Stimulated activated CD8-positive, alpha-beta memory T cell treated with anti-CD3 and anti-CD28 coated beads, Interleukin-7, amount 100 ng/mL, for 48 hours (primary cell): ENCODE measurements around the gene ARHGEF4.

Source experiments
- DNase-seq, 2 donors: peaks; one replicate each; pipeline ENCODE4 v3.0.0-alpha.2; 2020; ENCODE audit warnings: low read depth in 1 of 2; ENCODE audit errors: extremely low read depth in 1 of 2

The ARHGEF4 gene

DNA sequence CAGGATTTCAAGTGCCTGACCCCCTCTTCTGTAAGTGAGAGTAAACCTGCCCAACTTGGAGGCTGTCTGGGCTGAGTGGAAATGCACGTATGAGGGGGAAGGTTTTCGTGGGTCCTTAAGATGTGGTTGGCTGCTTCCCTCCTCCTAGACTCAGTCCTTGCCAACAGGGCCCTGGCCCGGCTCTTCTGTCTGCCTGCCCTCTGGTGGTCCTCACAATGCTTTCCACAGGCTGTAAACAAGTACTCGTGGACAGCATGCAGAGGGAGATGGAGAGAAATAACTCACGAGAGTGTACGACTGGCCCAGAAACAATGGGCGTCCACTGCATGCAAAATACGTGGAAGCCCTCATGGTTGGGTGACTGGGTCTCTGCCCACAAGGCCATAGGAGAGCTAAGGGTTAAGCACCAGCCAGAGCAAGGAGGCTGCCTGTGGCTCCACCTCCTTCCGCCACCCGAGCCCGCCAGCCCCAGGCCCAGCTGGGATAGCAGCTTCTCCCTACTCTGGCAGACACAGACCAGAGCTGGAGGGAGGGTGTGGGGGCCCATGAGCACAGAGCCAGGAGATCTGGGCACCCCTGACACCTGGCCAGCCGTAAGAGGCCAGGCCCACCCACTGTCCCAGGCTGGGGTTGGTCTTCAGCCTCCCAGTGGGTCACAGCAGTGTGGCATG lies 17.0 kb upstream of the ARHGEF4 start:
- DNase-seq: no peak

DNA sequence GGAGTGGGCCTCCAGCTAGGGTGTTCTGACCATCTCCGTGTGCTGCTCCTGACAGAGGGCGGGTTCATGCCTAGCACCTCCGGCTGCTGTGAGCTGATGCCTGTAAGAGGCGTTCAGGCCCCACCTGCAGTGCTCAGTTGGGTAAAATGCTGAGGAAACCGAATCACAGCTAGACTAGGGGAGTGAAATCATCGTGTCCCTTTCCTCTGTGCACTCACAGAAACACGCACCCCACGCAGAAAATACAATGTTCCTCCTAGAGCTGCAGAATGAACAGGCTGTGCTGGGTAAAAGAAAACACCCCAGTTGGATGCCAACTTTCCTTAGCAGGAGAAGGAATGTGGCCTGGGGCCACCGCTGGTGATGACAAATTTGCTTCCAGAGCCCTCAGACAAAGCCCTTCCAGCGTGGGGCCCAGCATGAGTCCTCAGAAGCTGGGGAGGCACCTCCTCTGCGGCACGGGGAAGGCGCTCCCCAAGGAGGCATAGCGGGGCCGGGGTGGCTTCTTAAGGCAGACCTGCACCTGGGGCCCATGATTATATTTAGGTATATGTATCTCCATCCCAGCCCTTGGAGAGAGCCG lies 16.3 kb upstream of the ARHGEF4 start:
- no peak for DNase-seq

DNA sequence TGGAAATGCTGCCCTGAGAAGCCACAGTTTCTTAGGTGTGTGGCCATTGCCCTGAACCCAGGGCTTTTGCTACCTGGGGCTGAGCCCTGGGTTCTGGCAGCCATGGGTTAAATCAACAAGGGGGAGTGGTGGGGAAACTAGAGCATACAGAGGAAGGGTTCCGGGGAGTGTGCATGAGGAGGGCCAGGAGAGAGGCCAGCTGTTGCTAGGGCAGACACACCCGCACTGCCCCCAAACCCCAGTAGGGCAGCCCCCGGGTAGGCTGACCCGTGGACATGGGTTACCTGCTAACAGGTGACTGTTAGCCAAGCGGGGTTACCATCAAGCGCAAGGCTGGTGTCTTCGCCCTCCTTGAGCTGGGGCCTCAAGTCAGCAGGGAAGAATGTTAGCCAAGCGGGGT lies 14.8 kb upstream of the ARHGEF4 start:
- no peak for DNase-seq

DNA sequence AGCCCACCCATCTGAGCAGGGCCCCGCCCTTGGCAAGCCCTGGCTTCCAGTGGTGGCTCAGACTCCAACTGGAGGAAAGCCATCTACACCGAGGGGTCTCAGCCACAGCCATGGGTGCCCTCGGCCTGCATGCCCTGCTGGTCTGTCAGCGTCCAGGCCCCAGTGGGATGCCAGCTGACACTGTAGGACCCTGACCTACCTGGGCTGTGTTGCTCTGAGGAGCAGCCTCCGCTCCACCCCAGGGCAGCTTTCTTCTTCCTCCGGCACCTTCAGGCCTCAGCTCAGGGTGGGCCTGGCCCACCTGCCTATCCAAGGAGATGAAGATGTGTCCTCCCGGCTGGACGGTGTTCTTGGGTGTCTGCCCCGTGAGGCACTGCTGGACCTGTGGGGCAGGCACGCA lies 13.9 kb upstream of the ARHGEF4 start:
- no peak for DNase-seq

DNA sequence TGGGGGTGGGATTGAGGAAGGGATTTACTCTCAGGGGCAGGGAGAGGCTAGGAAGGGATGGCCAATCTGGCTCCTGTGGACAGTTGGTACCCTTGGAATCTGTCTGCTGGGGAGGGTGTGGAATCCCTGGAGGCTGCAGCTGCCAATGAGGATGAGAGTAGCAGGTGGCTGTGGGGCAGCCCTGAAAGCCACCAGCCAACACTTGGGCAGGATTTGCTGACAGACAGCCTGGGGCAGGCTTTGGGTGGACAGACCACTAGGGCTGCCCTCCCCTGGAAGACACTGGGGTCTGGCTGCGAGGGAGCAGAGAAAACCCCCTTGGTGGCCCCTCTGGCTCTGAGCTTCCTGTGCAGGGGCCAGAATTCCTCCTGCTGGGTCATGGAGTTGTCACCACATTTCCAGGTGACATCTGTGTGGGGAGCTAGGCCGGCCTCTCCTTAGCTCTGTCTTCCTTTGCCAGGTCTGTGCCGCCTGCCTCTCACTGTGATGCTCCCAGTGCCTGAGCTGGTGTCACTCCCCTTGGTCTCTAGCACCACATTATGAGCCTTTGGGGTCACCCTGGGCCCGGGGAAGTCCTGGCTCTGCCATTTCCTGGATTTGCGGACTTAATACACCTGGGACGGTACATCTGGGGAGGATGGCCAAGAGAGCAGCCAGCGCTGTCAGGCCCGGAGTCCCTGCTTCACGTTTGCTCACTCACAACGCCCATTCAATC lies 13.4 kb upstream of the ARHGEF4 start:
- no peak for DNase-seq

DNA sequence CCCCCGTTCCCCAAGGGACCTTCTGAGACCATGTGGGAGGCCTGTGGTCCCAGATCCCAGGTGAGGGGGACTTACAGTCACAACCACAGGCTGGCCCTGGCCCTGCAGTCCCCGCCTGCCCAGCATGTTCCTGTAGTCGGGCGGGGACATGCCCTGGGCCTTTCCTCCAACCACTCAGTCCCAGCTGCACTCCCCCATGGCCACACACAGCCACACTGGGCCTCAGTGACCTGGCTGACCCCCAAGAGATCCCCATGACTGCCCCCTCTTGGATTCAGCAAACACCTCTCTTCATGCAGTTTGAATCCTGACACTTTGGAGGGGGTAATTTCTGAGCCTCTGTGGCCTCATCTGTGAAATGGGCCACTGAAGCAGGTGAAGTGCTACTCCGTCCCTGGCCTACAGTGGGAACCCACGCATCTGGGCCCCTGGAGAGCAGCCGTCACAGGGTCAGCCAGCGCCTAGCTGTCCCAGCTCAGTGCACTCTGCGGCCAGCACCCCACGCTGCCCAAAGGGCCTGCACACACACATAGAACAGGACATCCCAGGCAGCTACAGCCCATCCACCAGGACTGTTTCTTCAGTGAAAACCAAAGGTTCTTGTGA lies 12.7 kb upstream of the ARHGEF4 start:
- DNase-seq: peak in 1 of 2 donors; percentile 6

DNA sequence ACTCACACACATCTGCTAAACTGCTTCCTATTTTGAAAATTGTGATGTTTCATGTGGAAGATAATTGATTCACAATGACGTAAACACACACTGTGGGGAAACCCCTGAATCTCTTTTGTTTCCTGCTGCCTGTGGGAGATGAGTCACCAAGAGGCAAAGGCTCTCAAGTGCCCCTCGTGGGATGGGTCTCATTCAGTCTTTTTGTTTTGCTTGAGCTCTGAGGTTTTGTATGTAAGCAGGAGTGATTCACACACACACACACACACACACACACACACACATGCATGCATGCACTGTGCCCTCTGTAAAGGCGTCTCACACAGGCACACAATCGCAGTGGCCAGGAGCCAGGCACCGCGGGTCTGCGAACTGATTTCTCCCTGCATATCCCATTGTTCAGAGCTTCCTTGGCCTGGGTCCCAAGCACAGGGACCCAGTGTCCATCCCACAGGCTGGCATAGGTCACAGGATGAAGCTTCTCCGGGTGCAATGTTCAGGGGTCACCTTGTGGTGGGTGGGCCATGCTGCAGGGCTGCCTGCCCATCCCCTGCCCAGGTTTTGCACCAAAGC lies 12.1 kb upstream of the ARHGEF4 start:
- DNase-seq: peak; percentile 43 to 75

DNA sequence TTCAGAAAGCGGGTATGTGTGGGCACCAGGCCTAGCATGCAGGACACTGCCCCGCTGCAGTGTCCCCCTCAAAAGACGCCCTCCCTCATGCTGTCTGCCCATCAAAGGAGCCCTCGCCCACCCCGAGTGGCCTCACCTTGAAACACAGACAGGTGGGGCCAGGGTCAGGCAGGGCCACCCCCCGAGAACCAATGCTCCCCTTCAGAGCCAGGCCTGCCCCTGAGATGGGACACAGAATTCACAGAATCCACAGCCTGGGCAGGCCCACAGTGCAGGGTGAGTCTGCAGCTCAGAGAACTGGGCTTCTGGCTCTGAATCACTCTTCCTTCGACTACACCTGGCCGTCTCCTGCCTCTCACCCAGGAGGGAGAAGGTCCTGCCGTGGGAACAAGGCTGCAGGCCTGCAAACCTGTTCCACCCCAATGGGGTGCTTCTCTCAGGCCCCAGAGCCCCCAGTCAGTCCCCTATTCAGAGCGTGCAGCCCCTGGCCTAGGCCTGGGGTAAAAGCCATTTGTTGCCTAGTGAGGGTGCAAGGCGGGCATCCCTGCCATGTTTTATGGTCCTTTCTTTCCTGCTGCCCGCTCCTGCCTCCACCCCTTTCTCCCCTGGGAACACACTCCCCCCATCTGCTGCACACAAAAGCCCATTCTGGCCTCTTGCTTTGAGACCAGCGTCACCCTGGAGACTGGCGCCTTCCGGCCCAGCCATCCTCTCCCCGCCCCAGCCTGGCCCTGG lies 11.3 kb upstream of the ARHGEF4 start:
- DNase-seq: no peak

DNA sequence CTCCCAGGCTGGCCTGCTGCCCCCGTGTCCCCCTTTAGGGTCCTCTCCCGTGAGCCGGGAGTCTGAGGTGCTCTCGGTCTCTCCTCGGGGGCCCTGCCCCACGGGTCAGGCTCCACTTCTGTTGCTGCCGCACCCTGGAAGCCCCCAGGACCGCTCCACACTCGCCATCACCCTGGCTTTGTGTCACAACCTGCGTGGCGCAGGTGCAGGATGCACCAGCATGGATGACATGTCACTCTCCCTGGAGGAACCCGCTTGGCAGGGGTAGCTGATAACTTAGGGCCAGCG lies 10.8 kb upstream of the ARHGEF4 start:
- no peak for DNase-seq

DNA sequence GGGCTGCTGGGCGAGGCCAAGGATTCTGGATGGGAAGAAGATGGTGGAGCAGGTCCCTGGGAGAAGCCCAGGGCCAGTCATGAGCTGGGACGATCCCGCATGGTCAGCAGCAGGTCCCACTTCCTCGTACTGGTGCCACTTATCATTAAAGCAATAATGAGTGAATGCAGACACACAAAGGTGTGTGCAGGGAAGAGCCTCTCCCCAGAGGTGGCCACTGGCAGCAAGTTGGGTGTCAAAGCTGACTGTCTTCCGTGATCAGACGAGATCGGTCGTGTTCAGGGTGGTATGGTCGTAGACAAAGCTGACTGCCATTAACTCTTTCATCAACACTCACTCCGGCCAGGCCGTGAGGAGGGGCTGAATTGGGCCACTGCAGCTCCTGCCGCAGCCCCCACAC lies 10.3 kb upstream of the ARHGEF4 start:
- DNase-seq: no peak

DNA sequence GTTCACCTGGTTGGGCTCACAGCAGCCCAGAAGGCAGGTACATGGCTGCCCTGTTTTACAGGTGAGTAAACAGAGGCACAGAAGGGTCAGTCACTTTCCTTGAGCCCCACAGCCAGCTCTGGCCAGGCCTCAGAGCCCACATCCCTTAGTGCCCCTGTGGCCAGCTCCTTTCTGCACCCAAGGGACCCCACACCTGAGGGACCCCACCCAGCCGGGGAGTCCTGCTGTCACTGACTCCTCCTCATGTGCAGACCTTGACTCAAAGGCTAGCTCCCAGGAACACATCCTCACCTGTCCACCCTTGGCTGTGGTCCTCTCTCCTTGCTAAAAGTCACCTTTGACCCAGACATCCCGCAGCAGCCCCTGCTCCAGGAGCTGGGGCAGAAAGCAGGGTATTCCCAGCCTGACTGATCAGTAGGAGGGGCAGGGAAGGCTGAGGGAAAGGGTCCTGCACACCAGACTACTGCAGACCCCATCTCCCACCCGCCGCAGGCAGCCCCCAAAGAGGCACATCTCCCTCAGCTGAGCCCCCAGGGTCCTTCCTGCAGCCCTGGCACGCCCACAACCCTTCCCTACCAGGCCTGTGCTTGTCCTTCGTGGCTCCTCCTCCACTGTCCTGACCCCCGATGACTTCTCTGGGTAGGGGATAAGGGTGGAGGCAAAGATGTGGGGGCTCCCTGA lies 9.8 kb upstream of the ARHGEF4 start:
- DNase-seq: no peak

DNA sequence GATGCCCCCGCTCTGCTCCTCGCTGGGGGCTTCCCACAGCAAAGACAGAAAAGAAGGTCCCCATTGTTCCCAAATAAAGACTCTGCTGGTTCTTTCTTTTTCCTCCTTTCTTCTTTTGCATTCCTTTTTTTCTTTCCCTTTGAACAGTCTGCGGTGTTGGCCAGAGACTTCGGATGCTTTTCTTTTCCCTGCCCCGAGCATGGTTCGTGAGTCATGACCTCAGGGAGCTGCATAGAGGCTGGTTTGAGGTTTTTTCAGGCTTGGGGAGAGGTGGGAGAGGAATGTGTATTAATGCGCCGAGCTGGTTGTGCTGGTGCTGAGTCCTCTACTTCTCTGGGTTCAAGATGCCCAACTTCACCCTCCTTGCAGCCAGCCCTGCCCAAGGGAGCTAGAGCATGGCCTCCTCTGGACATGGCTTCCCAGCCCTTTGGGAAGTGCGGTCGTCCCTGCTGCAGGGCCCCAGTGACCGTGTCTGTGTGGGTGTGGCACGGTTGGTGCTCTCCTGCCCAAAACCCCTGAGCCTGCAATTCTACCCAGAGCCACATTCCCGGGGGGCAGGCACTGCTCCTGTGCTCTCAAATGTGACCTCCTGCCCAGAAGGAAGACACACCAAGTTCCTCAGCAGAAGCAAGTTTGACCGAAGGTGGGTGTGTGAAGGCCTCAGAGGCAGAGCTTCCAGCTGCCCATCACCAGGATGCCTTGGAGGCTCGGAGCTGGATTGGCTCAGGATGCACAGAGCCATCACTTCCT lies 9.0 kb upstream of the ARHGEF4 start:
- no peak for DNase-seq

DNA sequence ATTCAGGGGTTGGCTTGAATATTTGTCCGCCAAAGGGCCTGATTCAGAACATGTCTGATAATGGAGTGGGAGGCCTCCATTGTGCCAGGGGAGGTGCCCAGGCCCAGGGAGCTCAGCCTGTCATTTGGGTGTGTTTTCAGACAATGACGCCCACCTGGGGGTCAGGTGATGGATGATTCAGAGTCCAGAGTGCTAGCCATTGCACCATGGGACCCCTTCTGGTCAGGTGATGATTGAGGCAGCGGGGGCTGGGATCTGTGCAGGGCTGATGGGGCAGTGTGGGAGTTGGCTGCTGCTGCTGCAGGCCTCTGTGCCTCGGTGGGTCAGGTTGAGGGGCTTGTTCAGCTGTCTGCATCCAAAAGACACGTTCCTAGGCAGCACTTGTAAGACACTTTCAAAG lies 8.3 kb upstream of the ARHGEF4 start:
- DNase-seq: no peak

DNA sequence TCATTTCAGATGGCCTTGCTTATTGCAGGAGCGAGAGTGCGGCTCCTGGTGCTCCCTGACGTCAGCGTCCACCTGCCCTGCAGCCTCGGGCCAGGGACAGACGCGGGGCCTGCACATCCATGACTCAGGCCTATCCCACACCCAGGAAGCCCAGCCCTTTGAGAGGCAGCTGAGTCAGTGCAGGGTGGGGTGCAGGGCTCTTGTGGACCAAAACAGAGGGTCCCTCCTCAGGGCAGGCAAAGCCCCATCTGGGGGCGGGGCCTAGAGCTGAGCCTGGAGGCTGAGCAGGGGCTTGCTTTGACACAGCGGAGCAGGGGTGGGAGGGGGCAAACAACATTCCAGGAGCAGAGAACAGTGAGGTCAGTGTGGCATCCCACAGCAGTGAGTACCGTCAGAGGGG lies 7.7 kb upstream of the ARHGEF4 start:
- no peak for DNase-seq

DNA sequence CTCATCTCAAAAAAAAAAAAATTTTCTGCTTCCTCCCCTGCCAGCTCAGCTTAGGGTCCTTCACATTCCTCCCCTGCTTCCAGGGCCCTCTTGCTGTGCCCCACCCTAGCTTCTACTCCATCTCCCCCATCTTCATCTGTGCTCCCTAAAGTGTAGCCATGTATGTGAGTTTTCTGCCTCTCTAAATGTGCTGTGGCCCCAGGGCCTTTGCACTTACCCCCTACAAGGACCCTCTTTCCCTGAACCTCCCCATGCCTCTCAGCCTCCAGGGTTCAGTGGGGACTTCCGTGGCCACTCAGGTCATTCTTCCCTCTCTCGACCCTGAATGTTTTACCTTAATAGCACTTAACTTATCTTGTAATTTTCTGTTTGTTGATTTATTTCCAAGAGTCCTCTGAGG lies 6.2 kb upstream of the ARHGEF4 start:
- no peak for DNase-seq

DNA sequence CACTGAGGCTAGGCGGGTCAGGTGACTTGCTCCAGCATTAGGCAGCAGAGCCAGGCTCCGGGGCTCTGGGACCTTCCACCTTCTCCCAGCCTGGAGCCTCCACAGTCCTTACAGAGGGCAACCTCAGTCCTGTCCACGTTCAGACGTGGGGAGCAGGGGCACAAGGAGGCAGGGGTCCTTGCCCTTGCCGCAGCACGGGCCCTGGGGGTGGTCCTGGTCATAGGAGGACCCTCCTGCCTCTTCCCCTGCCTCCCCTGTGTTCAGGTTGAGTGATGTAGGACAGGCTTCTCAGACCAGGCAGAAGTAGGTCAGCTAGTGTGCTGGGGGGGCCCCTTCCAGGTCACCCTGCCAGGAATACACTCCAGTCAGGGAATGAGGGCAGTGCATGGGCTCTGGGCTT lies 5.4 kb upstream of the ARHGEF4 start:
- no peak for DNase-seq

DNA sequence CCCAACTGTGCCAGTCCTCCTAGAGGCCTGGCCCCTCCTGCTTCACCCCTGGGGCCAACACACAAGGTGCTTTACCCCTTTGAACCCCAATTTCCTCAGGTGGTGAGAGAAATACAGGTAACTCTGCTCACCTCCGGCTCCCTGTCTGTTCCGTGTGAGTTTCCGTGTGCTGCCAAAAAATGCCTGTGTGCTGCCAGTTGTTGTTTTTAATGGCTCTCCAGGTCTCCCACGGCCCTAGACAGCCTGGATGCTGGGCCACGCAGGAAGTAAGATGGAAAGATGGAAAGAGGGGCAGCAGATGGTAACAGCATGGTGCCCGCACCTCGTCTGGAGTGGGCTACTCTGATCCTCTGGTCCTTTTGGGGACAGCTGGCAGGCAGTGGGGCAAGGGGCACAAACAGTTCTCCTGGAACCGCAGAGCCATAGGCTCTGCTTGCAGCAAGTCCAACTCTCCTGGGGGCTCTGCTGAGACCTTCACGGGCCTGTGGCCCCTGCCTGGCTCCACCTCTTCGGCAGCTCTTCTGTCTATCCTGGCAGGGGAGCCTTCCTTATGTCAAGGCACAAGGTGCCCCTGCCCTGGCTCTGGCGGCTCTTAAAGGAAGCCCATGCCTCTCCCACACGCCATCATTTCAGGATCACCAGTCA lies 4.3 kb upstream of the ARHGEF4 start:
- DNase-seq: no peak

DNA sequence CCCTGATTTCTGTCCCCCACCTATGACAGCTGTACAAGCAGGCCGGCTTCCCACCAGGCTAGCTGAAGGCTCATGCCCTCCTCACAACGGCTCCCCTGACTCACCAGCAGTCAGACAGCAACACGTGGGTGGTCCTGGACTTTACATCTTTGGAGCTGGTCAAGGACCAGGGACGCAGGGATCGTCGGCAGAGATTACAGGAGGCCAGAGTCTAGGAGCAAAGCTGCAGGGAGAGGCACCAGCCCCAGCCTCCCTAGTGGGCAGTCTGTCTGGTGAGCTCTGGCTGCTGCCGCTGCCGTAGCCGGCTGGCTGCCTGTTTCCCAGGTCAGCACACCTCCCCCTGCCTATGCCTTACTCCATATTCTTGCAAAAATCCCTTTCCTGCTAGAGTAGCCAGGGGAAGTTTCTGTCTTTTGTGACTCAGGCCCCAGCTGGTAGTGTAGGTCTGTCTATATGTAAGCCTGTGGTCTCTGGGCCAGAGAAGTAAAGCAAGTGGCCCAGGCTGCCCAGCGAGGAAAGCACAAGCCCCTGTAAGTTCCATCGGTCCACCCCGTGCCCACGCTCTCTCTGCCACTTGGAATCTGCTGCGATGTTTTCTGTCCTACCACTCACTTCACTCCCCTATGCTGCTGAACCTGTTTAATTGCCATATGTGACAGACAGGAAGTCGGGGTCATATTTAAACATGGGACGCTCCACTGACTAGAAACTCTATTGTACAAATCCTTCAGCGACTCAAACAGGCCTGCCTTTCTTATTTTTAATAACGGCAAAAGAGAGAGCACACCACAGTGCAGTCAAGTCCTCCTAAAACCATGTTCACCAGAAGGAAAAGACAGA lies 2.4 kb upstream of the ARHGEF4 start:
- no peak for DNase-seq
